MM.1S (cell line): ENCODE data around the gene ZFAND6.

Experiments
- EZH2 ChIP-seq: fragments of 300-600 bp; sonication (generic); optimal IDR thresholded peaks from 2 replicates; pipeline ENCODE3; 2017; ENCODE audit warnings: low read depth, mild to moderate bottlenecking, antibody characterized with exemption, low read length, mixed read lengths
- TF ChIP-seq, protein P1 (sequence below): fragments of 300-600 bp; sonication (generic); IDR thresholded peaks from 2 replicates; pipeline ENCODE4 v1.5.1; 2016; ENCODE audit warnings: antibody characterized with exemption, low read length, mixed read lengths

DNA sequence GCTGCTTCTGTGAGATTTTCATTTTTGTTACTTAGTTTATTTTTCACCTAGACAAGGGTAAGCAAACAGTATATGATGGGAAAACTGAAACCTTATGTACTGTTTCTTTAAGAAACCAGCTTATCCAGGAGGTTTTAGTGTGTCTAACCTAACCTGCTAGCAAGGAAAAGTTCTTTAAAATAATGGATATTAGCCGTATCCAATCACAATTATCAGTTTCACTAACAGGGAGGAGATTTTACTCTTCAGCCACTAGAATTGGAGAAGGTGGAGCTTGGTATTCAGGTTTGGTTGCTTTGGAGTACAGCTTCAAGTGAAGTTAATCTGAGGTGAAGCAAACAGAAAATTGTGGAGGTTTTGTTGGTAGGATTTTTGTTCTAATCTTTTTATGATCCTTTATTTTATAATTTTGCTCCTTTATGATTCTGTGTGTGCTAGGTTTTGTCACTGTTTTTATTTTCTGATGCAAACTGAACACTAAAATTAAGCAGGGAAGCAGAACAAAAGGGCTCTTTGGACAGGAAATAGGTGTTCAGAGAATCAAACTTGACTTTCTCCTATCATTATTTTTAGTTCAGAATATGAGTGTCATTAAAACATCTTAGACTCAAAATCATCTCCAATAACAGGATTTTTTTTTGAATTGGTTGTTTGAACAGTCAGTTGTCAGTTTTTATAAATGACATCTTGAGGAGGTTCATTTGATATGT, 13.0 kb downstream of the ZFAND6 start:
- TF ChIP-seq, protein P1, sequence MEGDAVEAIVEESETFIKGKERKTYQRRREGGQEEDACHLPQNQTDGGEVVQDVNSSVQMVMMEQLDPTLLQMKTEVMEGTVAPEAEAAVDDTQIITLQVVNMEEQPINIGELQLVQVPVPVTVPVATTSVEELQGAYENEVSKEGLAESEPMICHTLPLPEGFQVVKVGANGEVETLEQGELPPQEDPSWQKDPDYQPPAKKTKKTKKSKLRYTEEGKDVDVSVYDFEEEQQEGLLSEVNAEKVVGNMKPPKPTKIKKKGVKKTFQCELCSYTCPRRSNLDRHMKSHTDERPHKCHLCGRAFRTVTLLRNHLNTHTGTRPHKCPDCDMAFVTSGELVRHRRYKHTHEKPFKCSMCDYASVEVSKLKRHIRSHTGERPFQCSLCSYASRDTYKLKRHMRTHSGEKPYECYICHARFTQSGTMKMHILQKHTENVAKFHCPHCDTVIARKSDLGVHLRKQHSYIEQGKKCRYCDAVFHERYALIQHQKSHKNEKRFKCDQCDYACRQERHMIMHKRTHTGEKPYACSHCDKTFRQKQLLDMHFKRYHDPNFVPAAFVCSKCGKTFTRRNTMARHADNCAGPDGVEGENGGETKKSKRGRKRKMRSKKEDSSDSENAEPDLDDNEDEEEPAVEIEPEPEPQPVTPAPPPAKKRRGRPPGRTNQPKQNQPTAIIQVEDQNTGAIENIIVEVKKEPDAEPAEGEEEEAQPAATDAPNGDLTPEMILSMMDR, result no peak
- TF ChIP-seq EZH2, result no peak
